DMS114 treated with DMSO at 0.1 percent for 48 hours (cell line): Measurements from ENCODE around the gene SOAT2.
A peak's percentile ranks its signal among the peaks of the same experiment; 100 is the strongest.
"Not testable (repeated sequence)": the region's sequence is repeated elsewhere in the genome, so short reads cannot be mapped to it uniquely, and the experiment has no call there.

ENCODE experiments used
- DNase-seq: peaks from one replicate; lab custom pipeline; 2025; ENCODE audit not compliant: unreplicated experiment; lab: John Stamatoyannopoulos, UW

Gene SOAT2

DNA sequence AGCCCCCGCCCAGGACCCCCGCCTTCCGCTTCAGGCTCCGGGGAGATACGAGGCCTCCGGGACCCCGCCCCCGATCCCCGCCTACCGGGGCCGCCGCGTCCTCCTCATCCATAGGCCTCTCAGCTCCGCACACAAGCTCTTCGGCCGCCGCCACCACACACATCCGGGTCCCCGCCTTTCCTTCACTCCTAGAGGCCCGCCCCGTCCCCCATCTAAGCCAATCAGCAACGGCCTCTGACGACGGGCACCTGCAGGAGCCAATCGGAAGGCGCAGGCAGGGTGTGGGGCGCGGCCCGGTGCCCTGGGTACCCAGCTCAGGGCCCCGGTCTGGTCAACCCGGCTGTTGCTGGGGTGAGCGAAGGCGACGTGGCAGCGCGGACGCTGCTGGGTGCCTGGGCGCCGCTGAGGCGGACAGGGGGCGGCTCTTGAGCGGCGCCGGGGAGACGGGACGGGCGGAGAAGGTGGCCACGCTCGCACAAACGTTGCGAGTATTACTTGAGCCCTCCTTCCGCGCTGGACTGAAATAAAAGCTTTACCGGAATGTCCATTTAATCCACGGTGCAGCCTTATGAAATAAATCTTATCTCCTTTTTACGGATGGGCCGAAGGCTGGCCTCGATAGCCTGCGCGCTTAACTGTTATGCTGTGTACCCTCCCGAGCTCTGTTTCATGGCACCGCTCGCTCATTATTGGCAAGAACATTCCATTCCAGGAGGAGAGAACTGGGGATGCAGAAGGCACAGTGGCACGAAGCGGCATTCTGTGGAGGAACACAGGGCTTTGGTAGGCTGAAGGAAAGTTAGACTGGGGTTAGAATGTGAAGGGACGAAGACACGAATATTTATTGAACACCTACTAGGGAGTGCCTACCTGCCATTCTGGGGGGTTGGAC lies 23.8 kb upstream of the SOAT2 start, which contains the start of gene SPRYD3:
SPRYD3 (minus strand) TSS at position 165 of the 892 bp plus-strand sequence; CDS start at position 108, 57 bp downstream.
- DNase-seq, result peak; percentile 95

DNA sequence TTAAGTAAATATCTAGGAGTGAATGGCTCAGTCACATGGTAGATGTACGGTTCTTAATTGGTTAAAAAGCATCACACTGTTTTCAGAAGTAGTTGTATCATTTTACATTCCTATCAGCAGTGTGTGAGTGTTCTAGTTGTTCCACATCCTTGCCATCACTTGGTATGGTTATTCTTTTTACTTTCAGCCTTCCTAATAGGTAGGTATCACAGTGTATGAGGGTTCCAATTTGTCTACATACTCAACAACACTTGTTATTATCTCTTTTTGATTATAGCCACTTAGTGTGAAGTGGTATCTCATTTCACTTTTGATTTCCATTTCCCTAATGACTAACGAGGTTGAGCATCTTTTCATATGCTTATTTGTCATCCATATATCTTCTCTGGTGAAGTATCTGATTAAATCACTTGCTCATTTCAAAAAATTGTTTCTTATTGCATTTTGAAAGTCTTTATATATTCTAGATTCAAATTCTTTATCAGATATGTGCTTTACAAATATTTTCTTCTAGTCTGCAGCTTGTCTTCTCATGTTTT lies 20.6 kb upstream of the SOAT2 start:
- no peak for DNase-seq

GRCh38 chr12:53086361-53086760 lies 16.9 kb upstream of the SOAT2 start:
- DNase-seq, result no peak

DNA sequence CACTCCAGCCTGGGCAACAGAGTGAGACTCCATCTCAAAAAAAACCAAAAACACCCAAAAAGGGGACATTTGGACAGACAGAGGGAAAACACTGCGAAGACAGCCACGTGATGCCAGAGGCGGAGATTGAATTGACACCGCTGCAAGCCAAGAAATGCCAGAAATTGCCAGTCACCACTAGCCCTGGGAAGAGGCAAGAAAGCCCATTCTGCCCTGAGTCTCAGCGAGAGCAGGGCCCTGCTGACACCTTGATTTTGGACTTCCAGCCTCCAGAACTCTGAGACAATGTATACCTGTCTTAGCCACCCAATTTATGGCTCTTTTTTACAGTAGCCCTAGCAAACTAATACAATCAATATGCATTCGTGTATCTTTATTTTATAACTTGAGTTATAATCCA lies 13.2 kb upstream of the SOAT2 start:
- no peak for DNase-seq

GRCh38 chr12:53090554-53090953 lies 12.7 kb upstream of the SOAT2 start:
- DNase-seq, result no peak

DNA sequence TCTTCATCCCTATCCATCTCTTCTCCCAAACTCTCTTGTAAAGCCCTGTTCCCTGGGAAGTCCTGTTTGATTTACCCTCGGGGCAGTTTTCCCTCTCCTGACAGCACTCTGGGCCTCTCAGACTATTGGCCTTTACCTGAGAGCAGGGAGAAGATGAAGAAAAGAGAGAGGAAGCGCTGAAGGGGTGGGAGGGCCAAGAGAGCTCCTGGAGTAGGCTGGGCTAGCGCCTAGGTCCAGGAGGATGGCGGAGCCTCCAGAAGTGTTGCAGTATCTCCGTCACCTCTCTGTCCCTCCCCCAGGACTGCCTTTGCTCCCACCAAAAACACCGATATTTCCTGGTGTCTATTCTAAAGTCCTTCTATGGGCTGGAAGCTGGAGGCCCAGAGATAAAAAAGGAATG lies 11.5 kb upstream of the SOAT2 start:
- no peak for DNase-seq

- DNase-seq, result no peak
Measured at GRCh38 chr12:53093777-53094393, 9.4 kb upstream of the SOAT2 start.

DNA sequence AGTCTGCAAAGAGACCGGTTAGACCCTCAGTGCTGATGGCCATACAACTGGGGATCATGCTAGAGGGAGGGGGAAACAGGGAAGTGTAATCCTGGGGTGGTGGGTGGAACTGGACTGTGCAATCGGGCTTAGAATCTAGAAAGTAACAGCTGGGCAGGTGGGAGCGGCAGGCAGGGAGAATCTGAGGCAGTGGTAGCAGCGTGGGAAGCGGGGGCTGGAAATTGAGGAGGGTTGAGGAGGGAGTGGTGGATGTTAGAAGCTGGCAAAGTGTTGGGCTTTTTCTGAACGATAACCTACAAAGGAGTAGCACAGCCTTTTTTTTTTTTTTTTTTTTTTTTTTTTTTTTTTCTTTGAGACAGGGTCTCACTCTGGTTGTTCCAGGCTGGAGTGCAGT lies 8.9 kb upstream of the SOAT2 start:
- no peak for DNase-seq

- not testable (repeated sequence) for DNase-seq
Measured at GRCh38 chr12:53094796-53095595, 8.3 kb upstream of the SOAT2 start.

GRCh38 chr12:53095596-53095895 lies 7.7 kb upstream of the SOAT2 start:
- not testable (repeated sequence) for DNase-seq

GRCh38 chr12:53096089-53096741 lies 7.1 kb upstream of the SOAT2 start:
- DNase-seq, result no peak

- DNase-seq, result no peak
Measured at GRCh38 chr12:53096759-53097158, 6.5 kb upstream of the SOAT2 start.

GRCh38 chr12:53097207-53097563 lies 6.1 kb upstream of the SOAT2 start:
- no peak for DNase-seq

GRCh38 chr12:53097564-53098353 lies 5.5 kb upstream of the SOAT2 start, which contains the start of gene IGFBP6:
Gene IGFBP6, plus strand, starts transcription at chr12:53097667. Its CDS starts 51 bp downstream, at chr12:53097718.
- DNase-seq, result no peak

- no peak for DNase-seq
Measured at GRCh38 chr12:53098354-53098981, 4.8 kb upstream of the SOAT2 start.

- peak; percentile 51 for DNase-seq
Measured at GRCh38 chr12:53099071-53099882, 4.0 kb upstream of the SOAT2 start.

DNA sequence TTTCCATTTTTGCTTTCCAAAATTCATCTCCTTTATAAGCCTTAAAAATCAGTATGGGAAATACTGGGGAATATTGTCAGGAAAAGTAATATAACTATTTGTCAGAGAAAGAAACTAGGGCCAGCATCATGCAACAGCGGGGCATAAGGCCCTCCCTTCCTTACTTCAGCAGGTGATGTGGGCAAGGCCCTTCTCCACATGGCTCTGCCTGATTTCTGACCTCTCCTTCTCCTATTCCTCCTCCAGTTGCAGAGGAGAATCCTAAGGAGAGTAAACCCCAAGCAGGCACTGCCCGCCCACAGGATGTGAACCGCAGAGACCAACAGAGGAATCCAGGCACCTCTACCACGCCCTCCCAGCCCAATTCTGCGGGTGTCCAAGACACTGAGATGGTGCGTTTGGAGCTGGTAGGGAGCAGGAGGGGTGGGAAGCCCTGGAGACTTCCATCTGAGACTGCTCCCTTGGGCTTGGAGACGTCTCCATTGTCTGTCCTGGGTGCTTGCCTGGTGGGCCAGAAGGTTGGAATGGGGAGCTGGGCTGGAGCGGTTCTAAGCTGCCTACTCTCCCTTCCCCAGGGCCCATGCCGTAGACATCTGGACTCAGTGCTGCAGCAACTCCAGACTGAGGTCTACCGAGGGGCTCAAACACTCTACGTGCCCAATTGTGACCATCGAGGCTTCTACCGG lies 2.7 kb upstream of the SOAT2 start:
- DNase-seq, result no peak

DNA sequence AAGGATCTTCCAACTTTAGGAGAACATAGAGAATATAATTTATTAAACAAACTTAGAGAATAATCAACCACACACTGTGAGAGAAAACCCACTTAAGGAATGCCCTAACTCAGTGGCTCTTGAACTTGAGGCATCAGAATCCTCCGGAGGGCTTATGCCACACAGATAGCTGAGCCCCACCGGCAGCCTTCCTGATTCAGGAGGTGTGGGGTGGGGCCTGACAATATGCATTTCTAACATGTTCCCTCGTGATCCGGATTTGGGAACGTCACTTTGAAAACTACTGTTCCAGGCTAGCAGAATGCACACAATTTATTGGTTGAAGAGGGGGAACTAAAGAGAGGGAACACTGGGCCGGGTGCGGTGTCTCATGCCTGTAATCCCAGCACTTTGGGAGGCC lies 2.0 kb upstream of the SOAT2 start:
- DNase-seq, result no peak
